Stimulated activated CD8-positive, alpha-beta memory T cell treated with anti-CD3 and anti-CD28 coated beads, Interleukin-15, amount 100 ng/mL, for 24 hours (primary cell): ENCODE data around the gene SECISBP2.
"Not testable (repeated sequence)": the region's sequence is repeated elsewhere in the genome, so short reads cannot be mapped to it uniquely, and the experiment has no call there.

Experiments
- DNase-seq: peaks from one replicate; pipeline ENCODE4 v3.0.0-alpha.2; 2020; ENCODE audit warnings: low read depth

SECISBP2 gene

DNA sequence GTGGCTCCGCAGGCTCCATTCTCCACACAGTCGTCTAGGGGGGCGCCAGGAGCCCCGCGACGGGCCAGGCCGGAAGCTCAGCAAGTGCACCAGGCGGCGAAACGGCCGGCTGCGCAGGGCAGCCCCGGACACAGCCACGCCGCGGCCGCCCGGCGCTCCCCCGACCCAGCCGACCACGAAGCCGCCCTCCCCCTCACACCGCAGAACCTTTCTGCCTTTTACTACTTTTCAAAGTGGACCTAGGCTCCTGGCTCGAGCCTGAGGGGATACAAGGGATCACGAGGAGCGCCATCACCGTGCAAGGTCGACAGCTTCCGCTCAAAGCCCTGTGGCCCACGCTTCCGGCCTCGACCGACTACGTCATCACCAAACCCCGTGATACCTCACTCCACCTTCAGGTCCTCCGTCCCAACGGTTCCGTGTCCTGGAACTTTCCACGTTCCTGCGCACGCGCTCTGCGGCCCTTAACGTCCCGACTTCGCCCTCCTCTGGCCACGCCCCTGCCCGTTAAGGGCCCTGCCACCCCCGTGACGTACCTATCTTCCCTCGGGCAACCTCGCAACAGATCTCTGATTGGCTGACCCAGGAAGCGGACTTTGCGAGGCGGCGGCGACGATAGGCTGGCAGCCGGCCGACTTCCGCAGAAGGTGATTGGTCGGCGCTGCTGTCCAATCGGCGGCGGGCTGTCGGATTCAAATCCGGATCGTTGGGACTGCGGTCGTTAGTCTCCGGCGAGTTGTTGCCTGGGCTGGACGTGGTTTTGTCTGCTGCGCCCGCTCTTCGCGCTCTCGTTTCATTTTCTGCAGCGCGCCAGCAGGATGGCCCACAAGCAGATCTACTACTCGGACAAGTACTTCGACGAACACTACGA is 7.6 kb upstream of the SECISBP2 start, which contains the start of gene CKS2:
CKS2 (plus strand) TSS at position 721 of the 871 bp plus-strand sequence; CDS start at position 819, 98 bp downstream.
- peak; percentile 97 for DNase-seq

- no peak for DNase-seq
These were observed 6.7 kb upstream of the SECISBP2 start for GRCh38 chr9:89311346-89312221.

GRCh38 chr9:89312222-89312571 is 6.1 kb upstream of the SECISBP2 start:
- no peak for DNase-seq

DNA sequence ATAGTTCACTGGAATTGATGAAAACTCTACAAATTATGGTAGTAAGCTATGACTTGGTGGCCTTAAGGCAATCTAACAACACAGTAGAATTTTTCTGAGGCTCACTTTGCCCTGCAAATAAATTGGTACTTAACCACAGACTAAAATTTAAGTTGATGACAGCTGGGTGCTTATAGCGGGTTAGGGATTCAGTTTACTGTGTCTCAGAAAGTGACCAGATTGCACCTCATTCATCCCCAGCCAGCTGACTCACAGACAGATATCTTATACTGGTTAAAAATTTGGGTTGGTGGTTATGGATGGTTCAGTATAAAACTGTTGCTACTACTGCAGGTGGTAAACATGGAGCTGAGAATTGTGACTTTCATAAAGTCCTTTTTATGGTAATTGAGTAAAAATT is 4.5 kb upstream of the SECISBP2 start:
- no peak for DNase-seq

GRCh38 chr9:89314955-89315354 is 3.3 kb upstream of the SECISBP2 start:
- DNase-seq = no peak

DNA sequence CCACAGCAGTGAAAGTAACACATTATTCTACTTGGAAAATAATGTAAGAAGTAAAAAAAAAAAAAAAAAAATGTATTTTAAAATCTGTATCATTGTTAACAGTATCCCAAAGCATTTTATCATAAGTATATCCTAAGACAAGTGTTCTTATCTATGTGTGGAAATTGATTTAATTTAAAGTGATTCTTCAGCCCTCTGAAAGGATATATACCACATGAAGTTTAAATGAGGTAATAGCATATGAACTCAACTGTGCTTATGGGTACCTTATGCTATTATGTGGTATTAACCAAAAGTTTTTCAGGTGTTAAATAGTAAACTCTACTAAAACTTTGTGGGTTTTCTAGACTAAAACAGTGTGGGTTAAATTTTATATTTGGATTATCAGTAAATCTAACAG is 2.8 kb upstream of the SECISBP2 start:
- DNase-seq = no peak

DNA sequence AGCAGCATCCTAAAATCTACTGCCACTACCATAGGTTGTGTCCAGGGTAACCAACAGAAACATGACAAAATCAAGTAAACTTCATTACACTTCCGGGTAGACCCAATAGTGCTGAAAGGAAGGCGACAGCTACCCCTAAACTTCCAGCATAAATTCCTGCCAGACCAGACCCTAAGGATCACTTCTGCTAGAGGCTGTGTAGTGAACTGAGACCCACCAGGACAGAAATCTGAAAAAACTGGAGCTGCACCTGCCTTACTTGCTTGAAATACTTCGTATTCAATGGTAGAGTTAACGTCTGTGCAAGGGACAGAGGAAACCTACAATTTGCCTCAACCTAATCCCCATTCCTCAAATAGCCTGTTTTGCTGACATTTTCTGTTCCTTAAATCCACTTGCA is 1.0 kb upstream of the SECISBP2 start:
- no peak for DNase-seq

- no peak for DNase-seq
These were observed 960 bp downstream of the SECISBP2 start for GRCh38 chr9:89319015-89319905.

DNA sequence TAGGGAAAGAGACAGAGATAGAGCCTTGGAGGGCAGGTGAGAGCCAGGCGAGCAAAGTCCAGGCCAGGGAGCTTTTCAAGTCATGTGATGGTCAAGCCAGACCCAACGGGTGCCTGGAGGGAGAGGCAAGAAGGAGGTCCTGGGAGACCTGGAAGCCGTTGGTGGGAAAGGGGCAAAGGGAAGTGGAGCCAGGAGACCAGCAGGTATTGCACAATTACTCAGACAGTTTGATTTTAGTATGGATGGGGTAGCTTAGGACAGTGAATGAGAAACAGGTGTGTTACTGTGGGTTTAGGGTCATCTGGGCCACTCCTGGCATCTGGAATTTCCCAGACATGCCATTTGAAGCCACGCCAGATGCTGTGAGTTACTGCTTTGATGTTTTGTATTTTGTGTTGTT is 5.1 kb downstream of the SECISBP2 start:
- no peak for DNase-seq

DNA sequence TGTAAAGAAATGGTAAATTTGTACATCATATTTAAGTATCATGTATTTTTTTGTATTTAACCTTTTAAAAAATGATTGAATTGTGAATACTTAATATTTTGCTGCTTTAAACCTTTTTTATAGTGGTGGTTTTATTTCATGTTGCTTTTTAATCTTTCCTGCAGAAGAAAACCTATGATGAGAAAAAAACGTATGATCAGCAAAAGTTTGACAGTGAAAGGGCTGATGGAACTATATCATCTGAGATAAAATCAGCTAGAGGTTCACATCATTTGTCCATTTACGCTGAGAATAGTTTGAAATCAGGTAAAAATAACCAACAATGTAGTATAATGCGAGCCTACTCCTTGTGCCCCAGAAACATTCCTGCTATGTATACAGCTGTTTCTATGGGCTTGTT is 7.4 kb downstream of the SECISBP2 start:
- DNase-seq = no peak

DNA sequence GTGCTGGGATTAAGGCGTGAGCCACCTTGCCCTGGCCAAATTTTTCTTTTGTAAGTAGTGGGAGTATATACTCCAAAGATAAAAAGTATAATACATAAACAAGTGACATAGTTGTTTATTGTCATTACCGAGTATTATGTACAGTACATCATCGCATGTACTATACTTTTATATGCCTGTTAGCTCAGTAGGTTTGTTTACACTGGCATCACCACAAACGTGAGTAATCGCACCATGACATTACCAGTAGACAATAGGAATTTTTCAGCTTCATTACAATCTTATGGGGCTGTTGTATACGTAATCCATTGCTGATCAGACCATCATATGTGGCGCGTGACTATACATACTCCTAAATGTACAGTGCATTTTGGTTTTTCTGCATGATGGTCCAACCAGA is 9.8 kb downstream of the SECISBP2 start:
- DNase-seq = no peak

GRCh38 chr9:89329917-89330316 is 11.6 kb downstream of the SECISBP2 start:
- DNase-seq = no peak

DNA sequence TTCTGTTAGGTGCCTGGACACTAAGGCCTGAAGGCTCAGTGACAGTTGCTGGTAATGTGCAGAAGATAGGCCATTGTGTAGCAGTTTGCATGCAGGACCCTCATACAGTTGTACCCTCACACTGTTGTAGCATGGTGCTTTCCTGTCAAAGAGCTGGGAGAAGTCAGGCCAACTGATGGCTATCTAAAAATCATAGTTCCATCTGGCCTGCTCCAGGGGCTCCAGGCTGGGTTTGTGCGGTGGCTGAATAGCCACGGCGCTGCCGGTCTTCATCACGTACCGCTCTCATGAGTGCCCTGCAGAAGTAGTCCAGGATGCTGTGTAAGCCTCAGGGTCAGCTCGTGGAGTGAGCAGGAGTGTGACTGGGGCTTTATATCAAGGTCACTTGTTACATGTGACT is 12.2 kb downstream of the SECISBP2 start:
- no peak for DNase-seq

DNA sequence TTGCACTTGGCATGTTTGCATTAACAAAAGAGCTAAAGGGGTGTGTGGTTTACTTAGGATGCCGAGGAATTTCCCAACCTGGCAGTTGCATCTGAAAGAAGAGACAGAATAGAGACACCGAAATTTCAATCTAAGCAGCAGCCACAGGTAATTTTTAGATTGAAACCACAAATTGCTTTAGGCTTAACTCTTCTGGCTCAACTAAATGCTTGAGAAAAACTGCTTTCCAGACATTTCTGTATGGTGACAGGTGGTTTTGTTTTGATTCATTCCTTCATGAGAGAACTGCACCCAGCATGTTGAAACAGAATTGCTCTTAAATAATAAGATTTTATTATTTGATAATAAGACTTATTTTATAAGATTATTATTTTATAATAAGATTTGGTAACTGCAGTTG is 21.5 kb downstream of the SECISBP2 start:
- DNase-seq = no peak

DNA sequence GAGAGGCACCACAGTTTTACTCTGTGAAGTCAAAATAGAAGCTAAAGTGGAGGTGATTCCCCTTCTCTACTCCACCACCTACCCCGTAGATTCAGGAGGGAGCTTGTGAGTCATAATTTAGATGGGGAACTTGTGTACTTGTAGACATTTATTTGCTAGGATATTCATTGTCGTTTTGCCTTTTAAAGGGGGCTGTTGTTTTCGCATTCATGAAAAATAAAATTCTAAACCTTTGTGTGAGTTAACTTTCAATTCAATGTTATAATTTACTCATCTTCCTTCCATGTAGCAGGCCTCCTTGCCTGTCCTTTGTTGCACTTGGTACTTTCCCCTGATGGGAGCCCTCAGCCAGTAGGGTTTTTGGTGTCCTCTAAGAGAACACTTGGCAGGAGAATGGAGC is 22.0 kb downstream of the SECISBP2 start:
- DNase-seq = no peak

DNA sequence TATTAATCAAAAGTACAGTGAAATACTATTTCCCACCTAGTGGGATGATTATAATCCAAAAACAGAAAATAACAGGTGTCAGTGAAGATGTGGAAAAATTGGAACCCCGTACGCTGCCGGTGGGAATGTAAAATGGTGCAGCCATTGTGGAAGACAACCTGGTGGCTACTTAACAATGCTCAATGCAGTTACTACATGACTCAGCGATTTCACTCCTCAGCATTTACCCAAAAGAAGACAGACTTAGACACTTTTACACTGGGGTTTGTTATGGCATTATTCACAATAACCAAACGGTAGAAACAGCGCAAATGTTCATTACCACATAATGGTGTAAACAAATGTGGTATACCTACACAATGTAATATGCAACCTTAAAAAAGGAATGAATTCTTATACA is 23.9 kb downstream of the SECISBP2 start:
- DNase-seq = no peak

- no peak for DNase-seq
These were observed 24.6 kb downstream of the SECISBP2 start for GRCh38 chr9:89342948-89343347.

GRCh38 chr9:89343812-89344211 is 25.5 kb downstream of the SECISBP2 start:
- DNase-seq = not testable (repeated sequence)

- no peak for DNase-seq
These were observed 27.2 kb downstream of the SECISBP2 start for GRCh38 chr9:89345476-89345875.

- DNase-seq = no peak
These were observed 28.4 kb downstream of the SECISBP2 start for GRCh38 chr9:89346696-89347095.

DNA sequence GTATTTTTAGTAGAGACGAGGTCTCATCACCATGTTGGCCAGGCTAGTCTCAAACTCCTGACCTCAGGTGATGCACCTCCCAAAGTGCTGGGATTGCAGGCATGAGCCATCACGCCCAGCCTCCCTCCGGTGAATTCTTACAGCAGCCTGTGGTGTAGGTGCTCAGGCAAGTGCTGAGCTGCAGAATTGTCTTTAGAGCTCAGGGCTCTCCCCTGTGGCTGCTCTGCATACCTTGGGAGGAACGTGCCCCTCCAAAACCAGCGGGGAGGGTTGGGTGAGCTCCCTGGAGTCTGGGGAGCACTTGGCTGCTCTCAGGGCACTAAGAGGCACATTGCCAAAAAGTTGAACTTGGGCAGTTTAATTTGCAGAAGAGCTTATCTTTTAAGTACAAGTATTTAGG is 29.4 kb downstream of the SECISBP2 start:
- no peak for DNase-seq

GRCh38 chr9:89349607-89350006 is 31.3 kb downstream of the SECISBP2 start:
- DNase-seq = no peak
